Measurements from ENCODE around the gene GZF1. TPM values are rescaled to one million over a fixed set of nuclear protein-coding genes. Genes with fewer than 3 reads are reported as not detected.
A peak's percentile ranks its signal among the peaks of the same experiment; 100 is the strongest.

Gene GZF1
- total and polyA plus RNA-seq, 2 donors, result 8.5 to 10.6 TPM

DNA sequence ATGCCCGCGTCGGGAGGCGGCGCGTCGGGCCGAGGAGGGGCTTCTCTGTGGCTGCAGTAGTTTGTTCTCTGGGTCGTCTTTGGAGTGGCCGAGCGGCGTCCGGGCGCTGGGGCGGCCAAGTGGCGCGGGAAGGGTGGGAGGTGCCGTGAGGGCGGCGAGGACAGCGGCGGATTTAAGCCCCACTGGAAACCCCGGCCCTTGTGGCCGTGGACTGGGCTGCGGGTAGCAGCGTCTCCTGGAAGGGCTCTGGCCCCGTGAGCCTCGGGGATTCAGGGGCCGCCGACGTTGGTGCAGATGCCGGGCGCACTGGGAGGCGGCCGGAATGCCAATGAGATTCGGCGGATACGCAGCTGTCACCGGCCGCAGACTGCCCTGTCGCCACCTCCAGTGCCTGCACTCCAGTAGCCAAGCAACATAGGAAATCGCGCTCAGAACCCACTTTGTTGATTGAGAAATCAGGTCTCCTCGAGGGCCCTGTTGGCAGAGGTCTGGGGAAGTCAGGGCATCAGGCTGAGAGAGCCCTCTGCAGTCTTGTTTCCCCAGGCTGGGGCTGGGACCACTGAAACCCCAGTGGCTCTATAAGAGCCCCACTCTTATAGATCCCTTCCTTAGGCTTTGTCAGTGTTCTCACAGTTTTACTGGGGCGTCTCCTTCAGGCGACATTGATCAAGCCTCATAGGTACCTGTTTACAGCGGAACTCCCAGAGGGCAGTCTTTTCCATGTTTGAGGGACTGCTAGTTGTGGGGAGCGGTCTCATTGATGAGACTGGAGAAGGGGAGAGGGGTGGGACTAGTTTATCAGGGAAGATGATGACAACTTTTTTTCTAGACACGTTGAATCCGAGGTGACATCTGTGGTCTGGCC lies 642 bp downstream of the GZF1 start:
- no peaks in the 10 kb centered on the region for H3K9me3 ChIP-seq (ENCODE audit: control insufficient read depth in 2 of 2, insufficient read depth in 1 of 2, low read length in 1 of 2)
- H3K27ac ChIP-seq (ENCODE audit: low read depth in 1 of 2, low read length in 1 of 2), result peak overlapping the region; percentile 80 to 83
- peaks cover 11 to 20% of the 10 kb centered on the region in 2 donors for H3K4me1 ChIP-seq (ENCODE audit: control insufficient read depth in 2 of 2, insufficient read depth in 2 of 2, low read length in 2 of 2)
- peak in 4 of 9 donors; percentile 16 to 46 (median 22) for DNase-seq (ENCODE audit: low read depth in 6 of 9, low spot score in 9 of 9)
- H3K36me3 ChIP-seq (ENCODE audit: control insufficient read depth in 2 of 2, insufficient read depth in 2 of 2, low read length in 1 of 2), result peaks cover 6 to 16% of the 10 kb centered on the region in 2 donors
- H3K27me3 ChIP-seq (ENCODE audit: control insufficient read depth in 2 of 2, insufficient read depth in 1 of 2, low read length in 1 of 2), result no peaks in the 10 kb centered on the region
- peak overlapping the region; percentile 79 to 81 for H3K4me3 ChIP-seq (ENCODE audit: low read length in 2 of 2)
- 7% methylated on average over 50 of the region's 50 CpGs for WGBS

GRCh38 chr20:23363257-23363649 lies 1.3 kb downstream of the GZF1 start:
- no peaks in the 10 kb centered on the region for H3K9me3 ChIP-seq (ENCODE audit: control insufficient read depth in 2 of 2, insufficient read depth in 1 of 2, low read length in 1 of 2)
- WGBS, result 91% methylated on average over 4 of the region's 4 CpGs
- H3K36me3 ChIP-seq (ENCODE audit: control insufficient read depth in 2 of 2, insufficient read depth in 2 of 2, low read length in 1 of 2), result peaks cover 6 to 16% of the 10 kb centered on the region in 2 donors
- DNase-seq (ENCODE audit: low read depth in 6 of 9, low spot score in 9 of 9), result no peak
- peaks cover 11 to 20% of the 10 kb centered on the region in 2 donors for H3K4me1 ChIP-seq (ENCODE audit: control insufficient read depth in 2 of 2, insufficient read depth in 2 of 2, low read length in 2 of 2)
- no peaks in the 10 kb centered on the region for H3K27me3 ChIP-seq (ENCODE audit: control insufficient read depth in 2 of 2, insufficient read depth in 1 of 2, low read length in 1 of 2)
- no peak overlapping the region for H3K4me3 ChIP-seq (ENCODE audit: low read length in 2 of 2)
- no peak overlapping the region for H3K27ac ChIP-seq (ENCODE audit: low read depth in 1 of 2, low read length in 1 of 2)

DNA sequence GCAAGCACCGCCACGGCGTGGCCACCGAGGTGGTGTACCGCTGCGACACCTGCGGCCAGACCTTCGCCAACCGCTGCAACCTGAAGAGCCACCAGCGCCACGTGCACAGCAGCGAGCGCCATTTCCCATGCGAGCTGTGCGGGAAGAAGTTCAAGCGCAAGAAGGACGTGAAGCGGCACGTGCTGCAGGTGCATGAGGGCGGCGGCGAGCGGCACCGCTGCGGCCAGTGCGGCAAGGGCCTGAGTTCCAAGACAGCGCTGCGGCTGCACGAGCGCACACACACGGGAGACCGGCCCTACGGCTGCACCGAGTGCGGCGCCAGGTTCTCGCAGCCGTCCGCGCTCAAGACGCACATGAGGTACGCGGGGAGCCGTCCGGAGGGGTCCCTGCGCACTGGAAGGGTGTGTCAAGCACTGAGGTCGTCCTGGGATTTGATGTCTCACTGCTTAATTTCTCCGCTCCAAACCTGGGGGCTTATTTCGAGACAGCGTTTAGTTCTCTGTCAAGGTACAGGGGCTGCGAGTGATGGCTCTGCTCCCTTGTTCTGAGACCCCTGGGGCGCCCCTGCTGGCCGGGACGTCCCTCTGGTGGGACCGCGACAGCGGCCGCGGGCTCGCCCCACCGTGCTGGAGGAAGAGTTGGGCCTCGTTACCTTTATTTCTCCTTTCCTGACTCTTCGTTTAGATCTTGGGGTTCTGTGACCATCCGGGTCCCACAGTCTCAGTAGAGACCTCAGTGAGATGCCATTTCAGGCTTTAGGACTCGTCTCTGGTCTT lies 3.6 kb downstream of the GZF1 start:
- Histone ChIP-seq H3K4me3 (ENCODE audit: low read length in 2 of 2) (no peak overlapping the region), H3K4me1 (ENCODE audit: control insufficient read depth in 2 of 2, insufficient read depth in 2 of 2, low read length in 2 of 2) (peaks cover 8 to 12% of the 10 kb centered on the region in 2 donors), H3K27ac (ENCODE audit: low read depth in 1 of 2, low read length in 1 of 2) (no peak overlapping the region), H3K36me3 (ENCODE audit: control insufficient read depth in 2 of 2, insufficient read depth in 2 of 2, low read length in 1 of 2) (peaks cover 19 to 36% of the 10 kb centered on the region in 2 donors), H3K27me3 (ENCODE audit: control insufficient read depth in 2 of 2, insufficient read depth in 1 of 2, low read length in 1 of 2) (no peaks in the 10 kb centered on the region), H3K9me3 (ENCODE audit: control insufficient read depth in 2 of 2, insufficient read depth in 1 of 2, low read length in 1 of 2) (no peaks in the 10 kb centered on the region)
- 98% methylated on average over 65 of the region's 65 CpGs for WGBS
- DNase-seq (ENCODE audit: low read depth in 6 of 9, low spot score in 9 of 9), result no peak

- Histone ChIP-seq H3K4me1 (ENCODE audit: control insufficient read depth in 2 of 2, insufficient read depth in 2 of 2, low read length in 2 of 2) (peaks cover 5 to 9% of the 10 kb centered on the region in 2 donors), H3K4me3 (ENCODE audit: low read length in 2 of 2) (no peak overlapping the region), H3K9me3 (ENCODE audit: control insufficient read depth in 2 of 2, insufficient read depth in 1 of 2, low read length in 1 of 2) (no peaks in the 10 kb centered on the region), H3K36me3 (ENCODE audit: control insufficient read depth in 2 of 2, insufficient read depth in 2 of 2, low read length in 1 of 2) (peaks cover 20 to 44% of the 10 kb centered on the region in 2 donors), H3K27ac (ENCODE audit: low read depth in 1 of 2, low read length in 1 of 2) (no peak overlapping the region), H3K27me3 (ENCODE audit: control insufficient read depth in 2 of 2, insufficient read depth in 1 of 2, low read length in 1 of 2) (no peaks in the 10 kb centered on the region)
- DNase-seq (ENCODE audit: low read depth in 6 of 9, low spot score in 9 of 9), result no peak
- 36% methylated on average over 1 of the region's 1 CpG for WGBS
These were observed 4.4 kb downstream of the GZF1 start for GRCh38 chr20:23366384-23366783.

DNA sequence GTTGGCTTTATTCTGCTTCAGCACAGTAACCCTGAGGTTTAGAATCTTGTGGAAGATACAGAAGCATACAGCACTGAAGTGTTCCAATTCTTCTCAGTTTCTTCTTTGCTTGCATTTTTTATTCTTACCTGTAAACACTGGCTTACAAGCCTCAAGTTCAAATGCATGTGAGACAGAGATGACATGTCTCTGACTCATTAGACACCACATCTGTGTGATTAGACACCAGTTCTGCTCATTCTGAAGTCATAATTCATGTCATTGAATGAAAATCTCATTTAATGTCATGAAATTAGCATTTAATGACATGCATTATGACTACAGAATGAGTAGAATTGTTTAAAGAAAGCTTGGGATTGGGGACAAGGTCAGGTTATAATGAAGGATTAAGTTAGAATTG lies 5.8 kb downstream of the GZF1 start:
- Histone ChIP-seq H3K27ac (ENCODE audit: low read depth in 1 of 2, low read length in 1 of 2) (no peak overlapping the region), H3K27me3 (ENCODE audit: control insufficient read depth in 2 of 2, insufficient read depth in 1 of 2, low read length in 1 of 2) (no peaks in the 10 kb centered on the region), H3K4me1 (ENCODE audit: control insufficient read depth in 2 of 2, insufficient read depth in 2 of 2, low read length in 2 of 2) (peaks cover 4 to 6% of the 10 kb centered on the region in 2 donors), H3K9me3 (ENCODE audit: control insufficient read depth in 2 of 2, insufficient read depth in 1 of 2, low read length in 1 of 2) (no peaks in the 10 kb centered on the region), H3K4me3 (ENCODE audit: low read length in 2 of 2) (no peak overlapping the region), H3K36me3 (ENCODE audit: control insufficient read depth in 2 of 2, insufficient read depth in 2 of 2, low read length in 1 of 2) (peaks cover 25 to 52% of the 10 kb centered on the region in 2 donors)
- DNase-seq (ENCODE audit: low read depth in 6 of 9, low spot score in 9 of 9), result no peak

- H3K4me1 ChIP-seq (ENCODE audit: control insufficient read depth in 2 of 2, insufficient read depth in 2 of 2, low read length in 2 of 2), result peaks cover 0 to 2% of the 10 kb centered on the region in 2 donors
- no peaks in the 10 kb centered on the region for H3K9me3 ChIP-seq (ENCODE audit: control insufficient read depth in 2 of 2, insufficient read depth in 1 of 2, low read length in 1 of 2)
- over 99% methylated on average over 2 of the region's 2 CpGs for WGBS
- H3K4me3 ChIP-seq (ENCODE audit: low read length in 2 of 2), result no peak overlapping the region
- H3K36me3 ChIP-seq (ENCODE audit: control insufficient read depth in 2 of 2, insufficient read depth in 2 of 2, low read length in 1 of 2), result peaks cover 29 to 58% of the 10 kb centered on the region in 2 donors
- no peak overlapping the region for H3K27ac ChIP-seq (ENCODE audit: low read depth in 1 of 2, low read length in 1 of 2)
- H3K27me3 ChIP-seq (ENCODE audit: control insufficient read depth in 2 of 2, insufficient read depth in 1 of 2, low read length in 1 of 2), result no peaks in the 10 kb centered on the region
- no peak for DNase-seq (ENCODE audit: low read depth in 6 of 9, low spot score in 9 of 9)
These were observed 6.5 kb downstream of the GZF1 start for GRCh38 chr20:23368316-23369071.

DNA sequence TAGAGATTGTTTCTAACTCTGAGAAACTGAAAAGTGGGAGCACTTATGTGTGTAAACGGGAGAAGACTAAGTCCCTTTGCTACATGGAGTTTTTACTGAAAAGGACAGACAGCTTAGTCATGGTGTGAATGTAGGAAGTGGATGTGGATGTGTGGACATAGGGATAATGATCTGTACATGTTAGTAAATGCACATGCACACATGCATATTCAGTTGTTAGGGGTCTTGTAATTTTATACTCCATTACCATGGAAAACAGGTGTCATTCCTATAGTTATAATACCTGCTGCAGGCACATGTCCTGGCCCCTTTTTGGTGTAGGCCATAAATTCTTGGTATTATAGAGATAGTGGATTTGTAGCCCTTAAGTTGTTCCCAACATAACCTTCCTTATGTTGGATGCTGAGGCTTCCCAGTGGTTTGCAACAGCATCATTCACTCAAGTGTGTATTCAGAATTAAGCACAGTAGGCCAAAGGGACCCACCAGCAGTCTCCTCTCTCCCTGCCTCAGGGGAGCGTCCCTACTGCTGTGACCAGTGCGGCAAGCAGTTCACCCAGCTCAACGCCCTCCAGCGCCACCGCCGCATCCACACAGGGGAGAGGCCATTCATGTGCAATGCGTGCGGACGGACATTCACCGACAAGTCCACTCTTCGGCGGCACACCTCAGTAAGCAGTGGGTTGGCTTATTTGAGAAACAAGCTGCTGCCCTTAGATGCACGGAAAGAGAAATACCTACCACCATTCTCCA lies 7.3 kb downstream of the GZF1 start:
- H3K36me3 ChIP-seq (ENCODE audit: control insufficient read depth in 2 of 2, insufficient read depth in 2 of 2, low read length in 1 of 2), result peaks cover 31 to 62% of the 10 kb centered on the region in 2 donors
- no peak overlapping the region for H3K27ac ChIP-seq (ENCODE audit: low read depth in 1 of 2, low read length in 1 of 2)
- H3K9me3 ChIP-seq (ENCODE audit: control insufficient read depth in 2 of 2, insufficient read depth in 1 of 2, low read length in 1 of 2), result no peaks in the 10 kb centered on the region
- no peak for DNase-seq (ENCODE audit: low read depth in 6 of 9, low spot score in 9 of 9)
- 96% methylated on average over 14 of the region's 14 CpGs for WGBS
- H3K4me1 ChIP-seq (ENCODE audit: control insufficient read depth in 2 of 2, insufficient read depth in 2 of 2, low read length in 2 of 2), result peaks cover 0 to 2% of the 10 kb centered on the region in 2 donors
- H3K4me3 ChIP-seq (ENCODE audit: low read length in 2 of 2), result no peak overlapping the region
- no peaks in the 10 kb centered on the region for H3K27me3 ChIP-seq (ENCODE audit: control insufficient read depth in 2 of 2, insufficient read depth in 1 of 2, low read length in 1 of 2)

- WGBS, result 96% methylated on average over 5 of the region's 5 CpGs
- Histone ChIP-seq H3K4me1 (ENCODE audit: control insufficient read depth in 2 of 2, insufficient read depth in 2 of 2, low read length in 2 of 2) (peaks cover 0 to 2% of the 10 kb centered on the region in 2 donors), H3K36me3 (ENCODE audit: control insufficient read depth in 2 of 2, insufficient read depth in 2 of 2, low read length in 1 of 2) (peaks cover 30 to 59% of the 10 kb centered on the region in 2 donors), H3K27ac (ENCODE audit: low read depth in 1 of 2, low read length in 1 of 2) (no peak overlapping the region), H3K9me3 (ENCODE audit: control insufficient read depth in 2 of 2, insufficient read depth in 1 of 2, low read length in 1 of 2) (no peaks in the 10 kb centered on the region), H3K4me3 (ENCODE audit: low read length in 2 of 2) (no peak overlapping the region), H3K27me3 (ENCODE audit: control insufficient read depth in 2 of 2, insufficient read depth in 1 of 2, low read length in 1 of 2) (no peaks in the 10 kb centered on the region)
- DNase-seq (ENCODE audit: low read depth in 6 of 9, low spot score in 9 of 9), result no peak
These were observed 8.3 kb downstream of the GZF1 start for GRCh38 chr20:23370274-23370673.
